PFSK-1 (cell line): ENCODE results near the gene NUDT22.

Experiments
- FOXP2 ChIP-seq: optimal IDR thresholded peaks from 2 replicates; pipeline ENCODE3; 2011; ENCODE audit warnings: borderline replicate concordance, control low read depth, inconsistent platforms; ENCODE audit not compliant: insufficient read depth; ENCODE audit errors: extremely low read length, extremely low read depth
- POLR2AphosphoS5 ChIP-seq: IDR thresholded peaks from 2 replicates; pipeline ENCODE4 v1.6.1; 2012; ENCODE audit warnings: low read depth, mild to moderate bottlenecking, control low read depth, low read length, moderate library complexity
- SIN3A ChIP-seq: IDR thresholded peaks from 2 replicates; pipeline ENCODE4 v1.6.1; 2012; ENCODE audit warnings: mild to moderate bottlenecking, low read length, moderate library complexity, borderline replicate concordance; ENCODE audit not compliant: insufficient read depth
- TAF1 ChIP-seq: IDR thresholded peaks from 2 replicates; pipeline ENCODE4 v1.6.1; 2012; ENCODE audit warnings: low read length, control low read depth, borderline replicate concordance; ENCODE audit not compliant: insufficient read depth
- TF ChIP-seq, protein P1 (sequence below), 2 experiments: IDR thresholded peaks; 2 replicates each; pipeline versions ENCODE4 v1.6.1 to v1.8.0; 2011 to 2012; ENCODE audit warnings: low read depth in 2 of 2, low read length in 2 of 2, control low read depth in 1 of 2, inconsistent platforms in 1 of 2, mild to moderate bottlenecking in 1 of 2, moderate library complexity in 1 of 2; ENCODE audit not compliant: insufficient read depth in 1 of 2

NUDT22 gene

DNA sequence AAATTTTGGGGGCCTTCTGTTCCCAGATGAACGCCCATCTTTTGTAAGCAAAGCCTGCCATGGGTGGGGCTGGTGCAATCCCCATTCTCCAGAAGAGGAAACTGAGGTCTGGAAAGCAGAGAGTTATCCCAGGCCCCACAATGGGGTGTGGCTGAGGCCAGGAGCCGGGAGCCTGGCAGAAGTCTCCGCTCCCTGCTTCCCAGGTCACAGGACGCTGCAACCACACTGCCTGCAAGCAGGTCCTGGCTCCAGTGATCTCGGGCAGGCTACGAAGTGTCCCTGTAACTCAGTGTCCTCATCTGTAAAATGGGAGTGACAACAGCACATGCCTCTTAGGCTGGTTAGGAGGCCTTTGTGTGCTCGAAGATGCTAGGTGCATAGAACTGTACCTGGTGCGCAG, 27.0 kb downstream of the NUDT22 start:
- no peak for TF ChIP-seq FOXP2

DNA sequence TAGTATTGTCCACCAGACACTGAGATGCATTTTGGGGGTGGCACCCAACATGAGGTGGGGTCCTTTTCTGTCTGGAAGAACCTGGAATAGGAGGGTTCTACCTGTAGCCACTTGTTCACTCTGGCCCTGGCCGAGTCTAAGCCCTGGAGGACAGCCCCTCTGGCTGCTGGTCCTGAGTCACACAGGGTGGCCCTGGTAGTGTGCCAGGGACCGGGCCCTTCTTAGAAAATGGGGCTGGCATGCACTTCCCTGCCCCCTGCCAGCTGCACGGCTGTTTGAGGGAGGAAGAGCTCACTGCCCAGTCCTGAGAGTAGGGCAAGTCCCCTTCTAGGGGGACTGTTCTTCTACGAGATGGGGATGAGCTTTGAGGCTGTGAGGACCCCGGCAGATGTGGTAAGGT, 27.4 kb downstream of the NUDT22 start:
- no peak for TF ChIP-seq POLR2AphosphoS5
- TF ChIP-seq, protein P1, sequence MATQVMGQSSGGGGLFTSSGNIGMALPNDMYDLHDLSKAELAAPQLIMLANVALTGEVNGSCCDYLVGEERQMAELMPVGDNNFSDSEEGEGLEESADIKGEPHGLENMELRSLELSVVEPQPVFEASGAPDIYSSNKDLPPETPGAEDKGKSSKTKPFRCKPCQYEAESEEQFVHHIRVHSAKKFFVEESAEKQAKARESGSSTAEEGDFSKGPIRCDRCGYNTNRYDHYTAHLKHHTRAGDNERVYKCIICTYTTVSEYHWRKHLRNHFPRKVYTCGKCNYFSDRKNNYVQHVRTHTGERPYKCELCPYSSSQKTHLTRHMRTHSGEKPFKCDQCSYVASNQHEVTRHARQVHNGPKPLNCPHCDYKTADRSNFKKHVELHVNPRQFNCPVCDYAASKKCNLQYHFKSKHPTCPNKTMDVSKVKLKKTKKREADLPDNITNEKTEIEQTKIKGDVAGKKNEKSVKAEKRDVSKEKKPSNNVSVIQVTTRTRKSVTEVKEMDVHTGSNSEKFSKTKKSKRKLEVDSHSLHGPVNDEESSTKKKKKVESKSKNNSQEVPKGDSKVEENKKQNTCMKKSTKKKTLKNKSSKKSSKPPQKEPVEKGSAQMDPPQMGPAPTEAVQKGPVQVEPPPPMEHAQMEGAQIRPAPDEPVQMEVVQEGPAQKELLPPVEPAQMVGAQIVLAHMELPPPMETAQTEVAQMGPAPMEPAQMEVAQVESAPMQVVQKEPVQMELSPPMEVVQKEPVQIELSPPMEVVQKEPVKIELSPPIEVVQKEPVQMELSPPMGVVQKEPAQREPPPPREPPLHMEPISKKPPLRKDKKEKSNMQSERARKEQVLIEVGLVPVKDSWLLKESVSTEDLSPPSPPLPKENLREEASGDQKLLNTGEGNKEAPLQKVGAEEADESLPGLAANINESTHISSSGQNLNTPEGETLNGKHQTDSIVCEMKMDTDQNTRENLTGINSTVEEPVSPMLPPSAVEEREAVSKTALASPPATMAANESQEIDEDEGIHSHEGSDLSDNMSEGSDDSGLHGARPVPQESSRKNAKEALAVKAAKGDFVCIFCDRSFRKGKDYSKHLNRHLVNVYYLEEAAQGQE (IDR thresholded peaks at IDR 0.05; ENCODE audit: insufficient read depth in 1 of 2, low read depth in 2 of 2, low read length in 2 of 2), result no peak
- TF ChIP-seq TAF1, result no peak
- no peak for TF ChIP-seq SIN3A
- no peak for TF ChIP-seq FOXP2

DNA sequence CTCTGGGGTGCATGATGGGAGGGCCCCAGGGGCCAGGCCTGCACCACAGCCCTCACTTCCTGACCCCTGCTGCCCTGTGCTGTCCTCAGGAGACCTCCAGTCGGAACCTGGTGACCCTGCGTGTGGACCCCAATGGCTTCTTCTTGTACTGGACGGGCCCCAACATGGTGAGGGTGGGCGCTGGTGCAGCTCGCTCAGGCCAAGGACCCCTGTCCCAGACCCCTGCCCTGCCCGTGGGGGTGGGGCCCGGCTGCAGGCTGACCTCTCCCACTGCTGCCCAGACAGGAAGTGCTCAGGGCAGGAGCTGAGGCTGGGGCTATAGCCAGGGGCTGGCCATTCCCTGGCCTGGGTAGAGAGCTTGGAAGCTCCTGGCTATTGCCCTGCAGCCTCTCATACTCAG, 28.3 kb downstream of the NUDT22 start:
- TF ChIP-seq POLR2AphosphoS5 (no peak), FOXP2 (no peak), SIN3A (no peak), TAF1 (no peak)
- TF ChIP-seq, protein P1 (IDR thresholded peaks at IDR 0.05; ENCODE audit: insufficient read depth in 1 of 2, low read depth in 2 of 2, low read length in 2 of 2), result no peak

DNA sequence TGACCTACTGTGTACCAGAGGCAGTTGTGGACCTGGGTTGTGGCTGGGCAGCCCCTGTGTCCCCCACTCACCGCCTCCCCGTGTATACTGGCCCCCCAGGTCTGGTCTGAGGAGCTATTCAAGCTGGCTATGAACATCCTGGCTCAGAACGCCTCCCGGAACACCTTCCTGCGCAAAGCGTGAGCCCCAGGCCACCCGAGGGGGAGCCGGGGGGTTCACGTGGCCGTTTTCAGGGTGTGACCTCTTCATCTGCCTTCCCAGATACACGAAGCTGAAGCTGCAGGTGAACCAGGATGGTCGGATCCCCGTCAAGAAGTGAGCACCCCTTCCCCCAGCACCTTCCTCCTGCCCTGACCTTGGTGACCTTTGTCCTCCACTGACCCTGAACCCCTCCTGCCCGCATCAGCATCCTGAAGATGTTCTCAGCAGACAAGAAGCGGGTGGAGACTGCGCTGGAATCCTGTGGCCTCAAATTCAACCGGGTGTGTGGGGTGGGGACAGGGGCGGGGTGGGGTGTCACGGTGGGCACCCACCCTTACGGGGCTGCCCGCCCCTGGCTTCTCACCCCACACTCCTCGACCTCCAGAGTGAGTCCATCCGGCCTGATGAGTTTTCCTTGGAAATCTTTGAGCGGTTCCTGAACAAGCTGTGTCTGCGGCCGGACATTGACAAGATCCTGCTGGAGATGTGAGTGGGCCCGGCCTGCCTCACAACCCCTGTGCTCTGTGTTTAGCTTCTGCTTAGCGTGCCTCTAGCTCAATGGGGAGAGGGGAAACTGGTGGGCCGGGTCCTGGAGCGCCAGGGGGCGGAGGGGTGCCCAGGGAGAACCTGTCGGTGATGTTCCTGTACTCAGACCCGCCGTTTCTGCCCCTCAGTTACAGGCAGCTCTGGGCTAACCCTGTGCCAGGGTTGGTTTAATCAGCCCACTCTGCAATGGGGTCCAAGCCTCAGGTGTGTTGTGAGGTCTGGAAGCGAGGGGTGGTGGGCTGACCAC, 29.4 kb downstream of the NUDT22 start:
- TF ChIP-seq SIN3A (no peak), FOXP2 (no peak), POLR2AphosphoS5 (no peak), TAF1 (no peak)
- TF ChIP-seq, protein P1 (IDR thresholded peaks at IDR 0.05; ENCODE audit: insufficient read depth in 1 of 2, low read depth in 2 of 2, low read length in 2 of 2), result no peak

DNA sequence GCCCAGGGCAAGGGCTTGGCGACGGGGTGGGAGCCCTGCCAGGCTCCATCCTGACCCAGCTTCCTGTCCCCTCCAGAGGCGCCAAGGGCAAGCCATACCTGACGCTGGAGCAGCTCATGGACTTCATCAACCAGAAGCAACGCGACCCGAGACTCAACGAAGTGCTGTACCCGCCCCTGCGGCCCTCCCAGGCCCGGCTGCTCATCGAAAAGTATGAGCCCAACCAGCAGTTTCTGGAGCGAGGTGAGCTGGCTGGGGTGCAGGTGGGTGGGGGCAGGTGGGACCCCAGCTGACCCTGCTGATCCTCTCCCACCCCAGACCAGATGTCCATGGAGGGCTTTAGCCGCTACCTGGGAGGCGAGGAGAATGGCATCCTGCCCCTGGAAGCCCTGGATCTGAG, 30.2 kb downstream of the NUDT22 start:
- TF ChIP-seq FOXP2 (no peak), TAF1 (no peak), SIN3A (no peak), POLR2AphosphoS5 (no peak)
- TF ChIP-seq, protein P1 (IDR thresholded peaks at IDR 0.05; ENCODE audit: insufficient read depth in 1 of 2, low read depth in 2 of 2, low read length in 2 of 2), result no peak
